WERI-Rb-1 (cell line): ENCODE data around the gene MRTFA.
"Not testable (repeated sequence)": the region's sequence is repeated elsewhere in the genome, so short reads cannot be mapped to it uniquely, and the experiment has no call there.

ENCODE experiments used
- DNase-seq: peaks from one replicate; pipeline ENCODE4 v3.0.0-alpha.2; 2020
- H3K27ac ChIP-seq: fragments of 250-450 bp; sonication (Bioruptor Pico); 2 replicates; pipeline ENCODE4 v1.5.1; 2020; ENCODE audit warnings: mild to moderate bottlenecking, moderate library complexity
- H3K27me3 ChIP-seq: fragments of 250-450 bp; sonication (Bioruptor Pico); 2 replicates; pipeline ENCODE4 v1.5.1; 2021; ENCODE audit warnings: mild to moderate bottlenecking, low read depth, moderate library complexity; ENCODE audit not compliant: insufficient read depth, severe bottlenecking
- H3K36me3 ChIP-seq: fragments of 250-450 bp; sonication (Bioruptor Pico); 2 replicates; pipeline ENCODE4 v1.5.1; 2020; ENCODE audit warnings: mild to moderate bottlenecking, moderate library complexity
- H3K4me3 ChIP-seq: 2 replicates; pipeline ENCODE4 v1.5.1; 2011; ENCODE audit warnings: low read depth, mild to moderate bottlenecking, control low read depth, low read length
- H3K9me3 ChIP-seq: fragments of 250-450 bp; sonication (Bioruptor Pico); 2 replicates; pipeline ENCODE4 v1.5.1; 2021; ENCODE audit warnings: mild to moderate bottlenecking, moderate library complexity; ENCODE audit not compliant: severe bottlenecking
- TF ChIP-seq, protein P1 (sequence below): IDR thresholded peaks from 2 replicates; pipeline ENCODE4 v1.5.1; 2011; ENCODE audit warnings: low read depth, mild to moderate bottlenecking, control low read depth, inconsistent platforms, low read length

MRTFA gene

DNA sequence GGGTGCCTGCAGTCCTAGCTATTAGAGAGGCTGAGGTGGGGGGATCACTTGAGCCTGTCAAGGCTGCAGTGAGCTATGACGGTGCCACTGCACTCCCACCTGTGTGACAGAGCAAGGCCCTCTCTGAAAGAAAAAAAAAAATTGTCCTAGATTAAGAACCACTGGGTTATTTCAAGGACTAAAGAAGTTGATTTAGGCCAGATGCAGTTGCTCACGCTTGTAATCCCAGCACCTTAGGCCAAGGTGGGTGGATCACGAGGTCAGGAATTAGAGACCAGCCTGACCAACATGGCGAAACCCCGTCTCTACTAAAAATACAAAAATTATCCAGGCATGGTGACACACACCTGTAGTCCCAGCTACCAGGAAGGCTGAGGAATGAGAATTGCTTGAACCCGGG is 129.0 kb downstream of the MRTFA start:
- Histone ChIP-seq H3K27me3 (no peaks in the 10 kb centered on the region), H3K4me3 (no peak overlapping the region), H3K27ac (no peak overlapping the region), H3K9me3 (no peaks in the 10 kb centered on the region), H3K36me3 (no peaks in the 10 kb centered on the region)
- no peak for DNase-seq
- TF ChIP-seq, protein P1, sequence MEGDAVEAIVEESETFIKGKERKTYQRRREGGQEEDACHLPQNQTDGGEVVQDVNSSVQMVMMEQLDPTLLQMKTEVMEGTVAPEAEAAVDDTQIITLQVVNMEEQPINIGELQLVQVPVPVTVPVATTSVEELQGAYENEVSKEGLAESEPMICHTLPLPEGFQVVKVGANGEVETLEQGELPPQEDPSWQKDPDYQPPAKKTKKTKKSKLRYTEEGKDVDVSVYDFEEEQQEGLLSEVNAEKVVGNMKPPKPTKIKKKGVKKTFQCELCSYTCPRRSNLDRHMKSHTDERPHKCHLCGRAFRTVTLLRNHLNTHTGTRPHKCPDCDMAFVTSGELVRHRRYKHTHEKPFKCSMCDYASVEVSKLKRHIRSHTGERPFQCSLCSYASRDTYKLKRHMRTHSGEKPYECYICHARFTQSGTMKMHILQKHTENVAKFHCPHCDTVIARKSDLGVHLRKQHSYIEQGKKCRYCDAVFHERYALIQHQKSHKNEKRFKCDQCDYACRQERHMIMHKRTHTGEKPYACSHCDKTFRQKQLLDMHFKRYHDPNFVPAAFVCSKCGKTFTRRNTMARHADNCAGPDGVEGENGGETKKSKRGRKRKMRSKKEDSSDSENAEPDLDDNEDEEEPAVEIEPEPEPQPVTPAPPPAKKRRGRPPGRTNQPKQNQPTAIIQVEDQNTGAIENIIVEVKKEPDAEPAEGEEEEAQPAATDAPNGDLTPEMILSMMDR: no peak

DNA sequence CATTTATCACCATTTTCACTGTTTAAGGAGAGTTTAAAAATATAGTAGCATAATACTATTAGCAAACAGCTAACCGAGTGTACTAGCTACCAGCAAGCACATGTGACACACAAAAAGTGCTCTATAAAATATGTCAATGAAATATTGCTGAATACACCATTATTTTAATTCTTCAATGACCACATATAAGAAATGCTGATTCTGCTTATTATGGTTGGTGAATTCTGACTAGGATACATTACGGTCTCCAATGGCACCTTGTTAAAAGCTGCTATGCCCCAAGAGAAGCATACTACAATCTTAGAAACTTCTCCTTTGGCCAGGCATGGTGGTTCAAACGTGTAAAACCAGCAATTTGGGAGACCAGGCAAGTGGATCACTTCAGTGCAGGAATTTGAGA is 129.8 kb downstream of the MRTFA start:
- Histone ChIP-seq H3K36me3 (no peaks in the 10 kb centered on the region), H3K27ac (no peak overlapping the region), H3K27me3 (no peaks in the 10 kb centered on the region), H3K9me3 (no peaks in the 10 kb centered on the region), H3K4me3 (no peak overlapping the region)
- no peak for DNase-seq
- TF ChIP-seq, protein P1: no peak

DNA sequence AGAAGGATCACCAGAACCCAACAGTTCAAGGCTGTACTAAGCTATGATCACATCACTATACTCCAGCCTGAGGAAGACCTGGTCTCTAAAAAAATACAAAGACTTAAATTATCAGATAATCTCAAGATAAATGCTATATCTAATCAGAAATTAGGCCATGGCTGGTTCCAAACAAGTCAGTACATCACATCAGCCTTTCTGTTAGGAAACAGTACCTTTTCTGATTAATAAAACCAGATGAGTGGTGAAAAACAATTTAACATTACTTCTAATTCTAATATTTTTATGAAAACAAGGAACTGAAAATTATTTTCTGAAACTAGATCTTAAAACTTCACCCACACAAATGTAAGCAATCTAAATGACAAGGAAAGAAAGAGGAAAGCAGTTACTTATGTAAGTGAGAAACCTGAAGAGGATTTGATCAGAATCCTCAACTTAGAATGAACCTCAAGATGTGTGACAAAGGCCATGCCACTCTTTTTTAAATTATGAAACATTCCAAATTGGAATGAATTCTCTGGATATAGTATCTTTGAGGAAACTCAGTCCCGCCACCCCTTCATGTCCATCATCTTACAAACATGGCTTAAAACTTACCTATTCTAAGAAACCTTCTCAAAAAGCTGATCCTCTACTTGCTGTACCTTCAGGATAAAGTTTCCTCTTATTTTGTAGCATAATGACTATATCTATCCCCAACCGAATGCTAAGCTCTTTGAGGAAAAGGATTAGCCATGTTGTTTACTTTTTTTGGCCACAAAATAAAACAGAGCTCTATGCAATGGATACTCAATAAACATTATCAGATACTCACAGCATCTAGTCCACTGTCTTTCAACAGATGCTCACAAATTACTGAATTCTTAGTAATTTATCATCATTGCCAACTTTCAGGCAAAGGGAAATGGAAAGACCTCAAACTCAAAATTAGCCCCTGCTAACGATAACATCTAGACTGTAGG is 132.0 kb downstream of the MRTFA start:
- Histone ChIP-seq H3K27ac (no peak overlapping the region), H3K4me3 (no peak overlapping the region), H3K36me3 (no peaks in the 10 kb centered on the region), H3K27me3 (no peaks in the 10 kb centered on the region), H3K9me3 (no peaks in the 10 kb centered on the region)
- DNase-seq: no peak
- TF ChIP-seq, protein P1: no peak

DNA sequence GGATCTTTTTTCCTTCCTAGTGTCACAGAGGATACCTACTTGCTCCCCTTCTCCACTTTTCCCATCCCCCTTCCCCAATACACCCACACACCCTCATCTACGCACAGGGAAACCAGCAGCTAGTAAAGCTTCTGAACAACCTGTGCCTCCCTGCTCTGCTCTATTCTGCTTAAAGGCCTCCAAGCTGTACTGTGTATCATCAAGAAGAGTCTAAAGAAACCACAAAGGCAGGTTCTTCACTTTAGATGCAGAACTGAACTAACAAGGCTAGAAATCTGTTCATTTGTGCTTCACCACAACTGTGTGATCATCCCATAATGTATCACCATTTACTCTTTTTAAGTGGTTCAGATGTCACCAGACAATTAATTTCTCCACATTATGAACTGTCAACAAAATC is 133.6 kb downstream of the MRTFA start:
- Histone ChIP-seq H3K27me3 (no peaks in the 10 kb centered on the region), H3K27ac (no peak overlapping the region), H3K4me3 (no peak overlapping the region), H3K9me3 (no peaks in the 10 kb centered on the region), H3K36me3 (no peaks in the 10 kb centered on the region)
- TF ChIP-seq, protein P1: no peak
- no peak for DNase-seq

DNA sequence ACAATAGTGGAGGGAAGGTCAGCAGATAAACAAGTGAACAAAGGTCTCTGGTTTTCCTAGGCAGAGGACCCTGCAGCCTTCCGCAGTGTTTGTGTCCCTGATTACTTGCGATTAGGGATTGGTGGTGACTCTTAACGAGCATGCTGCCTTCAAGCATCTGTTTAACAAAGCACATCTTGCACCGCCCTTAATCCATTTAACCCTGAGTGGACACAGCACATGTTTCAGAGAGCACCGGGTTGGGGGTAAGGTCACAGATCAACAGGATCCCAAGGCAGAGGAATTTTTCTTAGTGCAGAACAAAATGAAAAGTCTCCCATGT is 136.1 kb downstream of the MRTFA start:
- H3K9me3 ChIP-seq, H3K36me3 ChIP-seq, H3K27me3 ChIP-seq, H3K4me3 ChIP-seq: not testable (repeated sequence)
- H3K27ac ChIP-seq: peak overlapping the region; percentile 62
- DNase-seq: peak; percentile 52

DNA sequence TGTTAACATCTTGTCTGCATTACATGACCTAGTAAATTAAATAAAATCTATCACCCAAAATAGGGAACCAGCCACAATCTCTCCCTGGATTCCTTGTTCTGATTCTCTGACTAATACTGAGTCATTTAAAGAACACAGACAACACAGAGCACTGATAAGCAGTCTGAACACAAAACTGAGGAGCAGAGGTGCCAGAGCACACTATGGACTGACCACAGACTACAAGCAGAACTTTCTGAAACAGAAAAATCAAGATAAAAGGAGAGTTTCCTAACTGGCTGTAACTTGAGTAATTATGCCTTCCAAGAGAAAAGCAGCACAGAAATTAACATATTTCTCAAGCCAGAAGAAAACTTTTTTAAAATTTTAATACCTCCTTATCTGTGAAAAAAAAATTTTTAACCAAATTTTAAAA is 137.3 kb downstream of the MRTFA start:
- Histone ChIP-seq H3K9me3 (no peaks in the 10 kb centered on the region), H3K27me3 (no peaks in the 10 kb centered on the region), H3K36me3 (no peaks in the 10 kb centered on the region), H3K4me3 (no peak overlapping the region), H3K27ac (no peak overlapping the region)
- no peak for DNase-seq
- TF ChIP-seq, protein P1: no peak
